Activated B cell treated with CpG ODN at 0.5 μM for 24 hours (primary cell): ENCODE measurements around the gene LMTK3. TPM values are rescaled to one million over a fixed set of nuclear protein-coding genes. Genes with fewer than 3 reads are reported as not detected.
A peak's percentile ranks its signal among the peaks of the same experiment; 100 is the strongest.

Experiments used
- ATAC-seq: fragments of 200-7000 bp; cut with Tn5 transposase; one replicate; pipeline ENCODE4 v1.10.0; 2021; ENCODE audit warnings: low read depth, mild to moderate bottlenecking, moderate library complexity
- CTCF ChIA-PET: fragments of 350-600 bp; sonication (Branson Sonifier 250); formaldehyde crosslinking; loops from one replicate; lab custom pipeline; 2021; ENCODE audit warnings: antibody characterized with exemption; lab: Charles Lee
- POLR2A ChIA-PET: fragments of 350-600 bp; sonication (Branson Sonifier 250); formaldehyde crosslinking; loops from one replicate; lab custom pipeline; 2021; ENCODE audit warnings: antibody characterized with exemption; lab: Charles Lee
- DNase-seq: peaks from one replicate; pipeline ENCODE4 v3.0.0; 2022
- H3K27ac Mint-ChIP-seq: one replicate; pipeline ENCODE4 v1.8.0; 2020; ENCODE audit warnings: mixed read lengths
- H3K27me3 Mint-ChIP-seq: one replicate; pipeline ENCODE4 v1.8.0; 2021; ENCODE audit warnings: mixed read lengths
- H3K36me3 Mint-ChIP-seq: one replicate; pipeline ENCODE4 v1.8.0; 2021; ENCODE audit warnings: low read depth, mixed read lengths
- H3K4me1 Mint-ChIP-seq: one replicate; pipeline ENCODE4 v1.8.0; 2021; ENCODE audit warnings: mixed read lengths
- H3K4me3 Mint-ChIP-seq: one replicate; pipeline ENCODE4 v1.8.0; 2020; ENCODE audit warnings: mild to moderate bottlenecking, mixed read lengths
- H3K9me3 Mint-ChIP-seq: one replicate; pipeline ENCODE4 v1.8.0; 2020; ENCODE audit warnings: mixed read lengths
- intact Hi-C: fragments of 100-400 bp; cut with micrococcal nuclease; formaldehyde crosslinking; loops from one replicate; pipeline ENCODE4 v1.15.1; 2024
- total RNA-seq: library from RNA; stranded (reverse); gene quantifications from 2 replicates; pipeline ENCODE4 v1.2.3, GENCODE V29; 2022
- TF ChIP-seq, protein P1 (sequence below): fragments of 200-600 bp; IDR thresholded peaks from one replicate; pipeline ENCODE4 v1.8.0; 2022; ENCODE audit warnings: antibody characterized with exemption, mild to moderate bottlenecking

Gene LMTK3
- total RNA-seq, 1 donor from 2014 or later = 0.60 TPM

DNA sequence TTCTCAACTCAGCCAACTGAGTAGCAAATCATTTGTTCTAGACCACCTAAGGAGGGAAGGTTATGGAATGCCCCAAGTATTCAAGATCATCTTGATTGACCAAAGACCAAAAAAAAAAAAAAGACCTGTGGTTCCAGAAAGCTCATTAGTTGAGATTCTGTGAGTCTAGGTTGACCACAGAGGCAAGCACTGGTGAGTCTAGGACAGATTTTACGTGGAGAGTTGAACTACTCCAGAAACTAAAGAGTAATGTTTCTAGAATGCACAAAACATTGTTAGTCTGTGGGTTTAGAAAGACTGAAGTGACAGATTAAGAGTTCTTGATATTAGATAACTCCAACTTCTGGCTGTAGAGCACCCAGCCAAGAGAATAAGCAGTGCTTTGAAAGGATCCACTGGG is 46.4 kb downstream of the LMTK3 start:
- no peak overlapping the region for H3K4me3 Mint-ChIP-seq
- ChIA-PET CTCF (no interaction called here), POLR2A (no interaction called here)
- peaks cover 7% of the 10 kb centered on the region for H3K36me3 Mint-ChIP-seq
- H3K27me3 Mint-ChIP-seq = no peaks in the 10 kb centered on the region
- ATAC-seq (no peak), DNase-seq (no peak)
- intact Hi-C loops = no loop called here
- TF ChIP-seq, protein P1, sequence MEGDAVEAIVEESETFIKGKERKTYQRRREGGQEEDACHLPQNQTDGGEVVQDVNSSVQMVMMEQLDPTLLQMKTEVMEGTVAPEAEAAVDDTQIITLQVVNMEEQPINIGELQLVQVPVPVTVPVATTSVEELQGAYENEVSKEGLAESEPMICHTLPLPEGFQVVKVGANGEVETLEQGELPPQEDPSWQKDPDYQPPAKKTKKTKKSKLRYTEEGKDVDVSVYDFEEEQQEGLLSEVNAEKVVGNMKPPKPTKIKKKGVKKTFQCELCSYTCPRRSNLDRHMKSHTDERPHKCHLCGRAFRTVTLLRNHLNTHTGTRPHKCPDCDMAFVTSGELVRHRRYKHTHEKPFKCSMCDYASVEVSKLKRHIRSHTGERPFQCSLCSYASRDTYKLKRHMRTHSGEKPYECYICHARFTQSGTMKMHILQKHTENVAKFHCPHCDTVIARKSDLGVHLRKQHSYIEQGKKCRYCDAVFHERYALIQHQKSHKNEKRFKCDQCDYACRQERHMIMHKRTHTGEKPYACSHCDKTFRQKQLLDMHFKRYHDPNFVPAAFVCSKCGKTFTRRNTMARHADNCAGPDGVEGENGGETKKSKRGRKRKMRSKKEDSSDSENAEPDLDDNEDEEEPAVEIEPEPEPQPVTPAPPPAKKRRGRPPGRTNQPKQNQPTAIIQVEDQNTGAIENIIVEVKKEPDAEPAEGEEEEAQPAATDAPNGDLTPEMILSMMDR = no peak
- no peak overlapping the region for H3K27ac Mint-ChIP-seq
- peaks cover 17% of the 10 kb centered on the region for H3K4me1 Mint-ChIP-seq
- H3K9me3 Mint-ChIP-seq = no peaks in the 10 kb centered on the region

DNA sequence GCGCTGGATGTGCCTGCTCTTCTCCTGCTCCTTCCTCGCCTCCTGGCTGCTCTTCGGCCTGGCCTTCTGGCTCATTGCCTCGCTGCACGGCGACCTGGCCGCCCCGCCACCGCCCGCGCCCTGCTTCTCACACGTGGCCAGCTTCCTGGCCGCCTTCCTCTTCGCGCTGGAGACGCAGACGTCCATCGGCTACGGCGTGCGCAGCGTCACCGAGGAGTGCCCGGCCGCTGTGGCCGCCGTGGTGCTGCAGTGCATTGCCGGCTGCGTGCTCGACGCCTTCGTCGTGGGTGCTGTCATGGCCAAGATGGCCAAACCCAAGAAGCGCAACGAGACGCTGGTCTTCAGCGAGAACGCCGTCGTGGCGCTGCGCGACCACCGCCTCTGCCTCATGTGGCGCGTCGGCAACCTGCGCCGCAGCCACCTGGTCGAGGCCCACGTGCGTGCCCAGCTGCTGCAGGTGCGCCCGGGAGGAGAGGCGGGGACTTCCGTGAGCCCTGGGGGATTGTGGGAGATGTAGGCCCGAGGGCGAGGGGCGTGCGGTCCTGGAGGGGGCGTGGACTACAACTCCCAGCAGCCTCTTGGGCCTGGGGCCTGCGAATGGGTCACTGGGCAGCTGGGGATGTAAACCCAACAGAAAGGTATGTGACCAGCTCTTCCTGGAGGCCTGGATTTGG is 49.5 kb downstream of the LMTK3 start:
- Mint-ChIP-seq H3K9me3 (no peaks in the 10 kb centered on the region), H3K4me3 (no peak overlapping the region), H3K4me1 (peaks cover 2% of the 10 kb centered on the region), H3K36me3 (peaks cover 18% of the 10 kb centered on the region), H3K27me3 (no peaks in the 10 kb centered on the region), H3K27ac (no peak overlapping the region)
- ATAC-seq = peak; percentile 34
- intact Hi-C loops = no loop called here
- ChIA-PET POLR2A (interaction anchor here (0.6 kb wide), 1 partner anchor 26 kb away, joined by 3 read pairs; no protein-coding TSS in a partner anchor), CTCF (no interaction called here)
- TF ChIP-seq, protein P1 = no peak
- DNase-seq = no peak

DNA sequence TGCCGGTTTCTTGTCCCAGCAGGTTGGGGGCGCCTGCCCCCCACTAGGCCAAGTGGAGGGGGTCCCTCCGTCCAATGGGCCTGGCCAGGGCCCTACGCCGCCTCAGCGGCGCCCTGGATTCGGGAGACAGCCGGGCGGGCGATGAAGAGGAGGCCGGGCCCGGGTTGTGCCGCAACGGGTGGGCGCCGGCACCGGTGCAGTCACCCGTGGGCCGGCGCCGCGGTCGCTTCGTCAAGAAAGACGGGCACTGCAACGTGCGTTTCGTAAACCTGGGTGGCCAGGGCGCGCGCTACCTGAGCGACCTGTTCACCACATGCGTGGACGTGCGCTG is 50.0 kb downstream of the LMTK3 start:
- peaks cover 2% of the 10 kb centered on the region for H3K4me1 Mint-ChIP-seq
- no peak overlapping the region for H3K27ac Mint-ChIP-seq
- ATAC-seq = no peak
- POLR2A ChIA-PET = interaction anchor here (0.6 kb wide), 1 partner anchor 26 kb away, joined by 3 read pairs; no protein-coding TSS in a partner anchor
- intact Hi-C loops = no loop called here
- no peak for DNase-seq
- TF ChIP-seq, protein P1 = no peak
- no peaks in the 10 kb centered on the region for H3K9me3 Mint-ChIP-seq
- H3K36me3 Mint-ChIP-seq = peaks cover 21% of the 10 kb centered on the region
- CTCF ChIA-PET = no interaction called here
- H3K4me3 Mint-ChIP-seq = no peak overlapping the region
- H3K27me3 Mint-ChIP-seq = no peaks in the 10 kb centered on the region

DNA sequence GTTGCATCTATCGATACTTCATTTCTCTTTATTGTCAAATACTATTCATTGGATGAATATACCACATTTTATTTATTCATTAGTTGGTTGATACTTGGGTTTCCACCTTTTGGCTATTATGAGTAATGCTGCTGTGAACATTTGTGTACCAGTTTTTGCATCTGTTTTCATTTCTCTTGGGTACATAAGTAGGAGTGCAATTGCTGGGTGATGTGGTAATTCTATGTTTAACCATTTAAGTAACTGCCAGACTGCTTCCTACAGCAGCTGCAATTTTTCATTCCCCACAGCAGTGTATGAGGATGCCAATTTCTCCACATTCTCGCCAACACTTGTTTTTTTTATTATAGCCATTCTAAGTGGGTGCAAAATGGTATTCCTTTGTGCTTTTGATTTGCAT is 53.6 kb downstream of the LMTK3 start:
- H3K4me1 Mint-ChIP-seq = peaks cover 8% of the 10 kb centered on the region
- intact Hi-C loops = no loop called here
- peaks cover 49% of the 10 kb centered on the region for H3K36me3 Mint-ChIP-seq
- no peak for DNase-seq
- POLR2A ChIA-PET = interaction anchor here (0.6 kb wide), 1 partner anchor 353 kb away, joined by 3 read pairs; the partner anchor contains the start of gene BCAT2
- H3K4me3 Mint-ChIP-seq = no peak overlapping the region
- H3K27me3 Mint-ChIP-seq = no peaks in the 10 kb centered on the region
- TF ChIP-seq, protein P1 = no peak
- CTCF ChIA-PET = interaction anchor here (0.6 kb wide), 1 partner anchor 104 kb away, joined by 4 read pairs; no protein-coding TSS in a partner anchor
- H3K27ac Mint-ChIP-seq = no peak overlapping the region
- no peaks in the 10 kb centered on the region for H3K9me3 Mint-ChIP-seq
- ATAC-seq = no peak

DNA sequence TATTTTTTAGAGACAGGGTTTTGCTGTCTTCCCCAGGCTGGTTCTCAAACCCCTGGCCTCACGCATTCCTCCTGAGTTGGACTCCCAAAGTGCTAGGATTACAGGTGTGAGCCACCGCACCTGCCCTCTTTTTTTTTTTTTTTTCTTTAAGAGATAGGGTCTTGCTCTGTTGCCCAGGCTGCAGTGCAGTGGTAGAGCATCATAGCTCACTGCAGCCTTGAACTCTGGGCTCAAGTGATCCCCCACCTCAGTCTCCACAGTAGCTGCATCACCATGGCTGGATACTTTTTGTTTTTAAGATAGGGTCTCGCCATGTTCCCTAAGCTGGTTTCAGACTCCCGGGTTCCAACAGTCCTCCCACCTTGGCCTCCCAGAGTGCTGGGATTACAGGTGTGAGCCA is 54.8 kb downstream of the LMTK3 start:
- ChIA-PET POLR2A (no interaction called here), CTCF (no interaction called here)
- Mint-ChIP-seq H3K4me3 (no peak overlapping the region), H3K4me1 (peaks cover 8% of the 10 kb centered on the region), H3K27me3 (no peaks in the 10 kb centered on the region), H3K27ac (no peak overlapping the region), H3K36me3 (peaks cover 54% of the 10 kb centered on the region), H3K9me3 (no peaks in the 10 kb centered on the region)
- DNase-seq (no peak), ATAC-seq (no peak)
- TF ChIP-seq, protein P1 = no peak
- intact Hi-C loops = no loop called here
